ENCODE results near the gene CGRRF1.

CGRRF1 gene

GRCh38 chr14:54487771-54488170, 21.9 kb upstream of the CGRRF1 start:
- H4K20me1 ChIP-seq (ENCODE audit: insufficient read depth, low read length): peaks cover 22% of the 10 kb centered on the region
- peak overlapping the region; percentile 94 for H3K4me3 ChIP-seq (ENCODE audit: low read length)
- H3K4me1 ChIP-seq (ENCODE audit: low read length): peaks cover 35% of the 10 kb centered on the region
- no peaks in the 10 kb centered on the region for H3K9me3 ChIP-seq (ENCODE audit: insufficient read depth, low read length)
- H3K36me3 ChIP-seq (replicated peaks; ENCODE audit: low read depth, low read length): peaks cover 5% of the 10 kb centered on the region
- peak overlapping the region; percentile 68 for H3K4me2 ChIP-seq (ENCODE audit: low read length)
- H2AFZ ChIP-seq (ENCODE audit: low read depth, low read length): no peak overlapping the region
- peak overlapping the region; percentile 92 for H3K9ac ChIP-seq (ENCODE audit: low read length)
- H3K79me2 ChIP-seq (ENCODE audit: low read length): peaks cover 68% of the 10 kb centered on the region
- H3K27me3 ChIP-seq (ENCODE audit: low read depth, low read length): no peaks in the 10 kb centered on the region
- H3K27ac ChIP-seq (ENCODE audit: low read length): no peak overlapping the region
- no peak for TF ChIP-seq CTCF (IDR thresholded peaks at IDR 0.05; ENCODE audit: low read depth, low read length)
- no peak for TF ChIP-seq EZH2phosphoT487 (IDR thresholded peaks at IDR 0.05; ENCODE audit: low read depth)

GRCh38 chr14:54488318-54488645, 21.4 kb upstream of the CGRRF1 start:
- H3K4me2 ChIP-seq (ENCODE audit: low read length): peak overlapping the region; percentile 68
- H3K36me3 ChIP-seq (replicated peaks; ENCODE audit: low read depth, low read length): peaks cover under 1% of the 10 kb centered on the region
- H4K20me1 ChIP-seq (ENCODE audit: insufficient read depth, low read length): peaks cover 18% of the 10 kb centered on the region
- H3K4me3 ChIP-seq (ENCODE audit: low read length): peak overlapping the region; percentile 94
- H2AFZ ChIP-seq (ENCODE audit: low read depth, low read length): peak overlapping the region; percentile 18; the same call in 1 of the 2 replicates
- H3K79me2 ChIP-seq (ENCODE audit: low read length): peaks cover 63% of the 10 kb centered on the region
- peak overlapping the region; percentile 51 for H3K27ac ChIP-seq (ENCODE audit: low read length)
- no peaks in the 10 kb centered on the region for H3K27me3 ChIP-seq (ENCODE audit: low read depth, low read length)
- TF ChIP-seq EZH2phosphoT487 (IDR thresholded peaks at IDR 0.05; ENCODE audit: low read depth): no peak
- TF ChIP-seq CTCF (IDR thresholded peaks at IDR 0.05; ENCODE audit: low read depth, low read length): no peak
- no peaks in the 10 kb centered on the region for H3K9me3 ChIP-seq (ENCODE audit: insufficient read depth, low read length)
- H3K9ac ChIP-seq (ENCODE audit: low read length): peak overlapping the region; percentile 92
- H3K4me1 ChIP-seq (ENCODE audit: low read length): peaks cover 30% of the 10 kb centered on the region

GRCh38 chr14:54488646-54489317, 20.9 kb upstream of the CGRRF1 start, which contains the start of gene GMFB:
GMFB (minus strand) TSS chr14:54488980; CDS start chr14:54488927, 53 bp downstream.
- H3K79me2 ChIP-seq (ENCODE audit: low read length): peaks cover 58% of the 10 kb centered on the region
- TF ChIP-seq CTCF (IDR thresholded peaks at IDR 0.05; ENCODE audit: low read depth, low read length): no peak
- no peak for TF ChIP-seq EZH2phosphoT487 (IDR thresholded peaks at IDR 0.05; ENCODE audit: low read depth)
- H3K36me3 ChIP-seq (replicated peaks; ENCODE audit: low read depth, low read length): no peaks in the 10 kb centered on the region
- no peaks in the 10 kb centered on the region for H3K27me3 ChIP-seq (ENCODE audit: low read depth, low read length)
- H3K27ac ChIP-seq (ENCODE audit: low read length): peak within 1 kb of the TSS; percentile 51
- H4K20me1 ChIP-seq (ENCODE audit: insufficient read depth, low read length): peaks cover 14% of the 10 kb centered on the region
- peak within 1 kb of the TSS; percentile 94 for H2AFZ ChIP-seq (ENCODE audit: low read depth, low read length)
- no peaks in the 10 kb centered on the region for H3K9me3 ChIP-seq (ENCODE audit: insufficient read depth, low read length)
- peak within 1 kb of the TSS; percentile 68 for H3K4me2 ChIP-seq (ENCODE audit: low read length)
- peak within 1 kb of the TSS; percentile 92 for H3K9ac ChIP-seq (ENCODE audit: low read length)
- H3K4me3 ChIP-seq (ENCODE audit: low read length): peak within 1 kb of the TSS; percentile 94
- peaks cover 25% of the 10 kb centered on the region for H3K4me1 ChIP-seq (ENCODE audit: low read length)

- H3K9ac ChIP-seq (ENCODE audit: low read length): peak overlapping the region; percentile 92
- H3K79me2 ChIP-seq (ENCODE audit: low read length): peaks cover 53% of the 10 kb centered on the region
- peaks cover 12% of the 10 kb centered on the region for H4K20me1 ChIP-seq (ENCODE audit: insufficient read depth, low read length)
- peak overlapping the region; percentile 94 for H2AFZ ChIP-seq (ENCODE audit: low read depth, low read length)
- H3K4me3 ChIP-seq (ENCODE audit: low read length): peak overlapping the region; percentile 94
- no peaks in the 10 kb centered on the region for H3K36me3 ChIP-seq (replicated peaks; ENCODE audit: low read depth, low read length)
- TF ChIP-seq CTCF (IDR thresholded peaks at IDR 0.05; ENCODE audit: low read depth, low read length): no peak
- TF ChIP-seq EZH2phosphoT487 (IDR thresholded peaks at IDR 0.05; ENCODE audit: low read depth): no peak
- H3K4me2 ChIP-seq (ENCODE audit: low read length): peak overlapping the region; percentile 67
- H3K9me3 ChIP-seq (ENCODE audit: insufficient read depth, low read length): no peaks in the 10 kb centered on the region
- peaks cover 21% of the 10 kb centered on the region for H3K4me1 ChIP-seq (ENCODE audit: low read length)
- peak overlapping the region; percentile 11; the same call in 1 of the 2 replicates for H3K27ac ChIP-seq (ENCODE audit: low read length)
- H3K27me3 ChIP-seq (ENCODE audit: low read depth, low read length): no peaks in the 10 kb centered on the region
These were observed 20.4 kb upstream of the CGRRF1 start for GRCh38 chr14:54489318-54489683.

Measured in OCI-LY3 (cell line).